GM10266 (cell line): ENCODE results near the gene LYPD1.

Experiments used
- DNase-seq: peaks from one replicate; pipeline ENCODE4 v3.0.0; 2012; ENCODE audit errors: extremely low spot score
- TF ChIP-seq, protein P1 (sequence below): IDR thresholded peaks from 2 replicates; pipeline ENCODE4 v1.5.1; 2012; ENCODE audit warnings: mild to moderate bottlenecking, low read depth; ENCODE audit not compliant: control insufficient read depth, insufficient read depth; ENCODE audit errors: missing control alignments

Gene LYPD1

DNA sequence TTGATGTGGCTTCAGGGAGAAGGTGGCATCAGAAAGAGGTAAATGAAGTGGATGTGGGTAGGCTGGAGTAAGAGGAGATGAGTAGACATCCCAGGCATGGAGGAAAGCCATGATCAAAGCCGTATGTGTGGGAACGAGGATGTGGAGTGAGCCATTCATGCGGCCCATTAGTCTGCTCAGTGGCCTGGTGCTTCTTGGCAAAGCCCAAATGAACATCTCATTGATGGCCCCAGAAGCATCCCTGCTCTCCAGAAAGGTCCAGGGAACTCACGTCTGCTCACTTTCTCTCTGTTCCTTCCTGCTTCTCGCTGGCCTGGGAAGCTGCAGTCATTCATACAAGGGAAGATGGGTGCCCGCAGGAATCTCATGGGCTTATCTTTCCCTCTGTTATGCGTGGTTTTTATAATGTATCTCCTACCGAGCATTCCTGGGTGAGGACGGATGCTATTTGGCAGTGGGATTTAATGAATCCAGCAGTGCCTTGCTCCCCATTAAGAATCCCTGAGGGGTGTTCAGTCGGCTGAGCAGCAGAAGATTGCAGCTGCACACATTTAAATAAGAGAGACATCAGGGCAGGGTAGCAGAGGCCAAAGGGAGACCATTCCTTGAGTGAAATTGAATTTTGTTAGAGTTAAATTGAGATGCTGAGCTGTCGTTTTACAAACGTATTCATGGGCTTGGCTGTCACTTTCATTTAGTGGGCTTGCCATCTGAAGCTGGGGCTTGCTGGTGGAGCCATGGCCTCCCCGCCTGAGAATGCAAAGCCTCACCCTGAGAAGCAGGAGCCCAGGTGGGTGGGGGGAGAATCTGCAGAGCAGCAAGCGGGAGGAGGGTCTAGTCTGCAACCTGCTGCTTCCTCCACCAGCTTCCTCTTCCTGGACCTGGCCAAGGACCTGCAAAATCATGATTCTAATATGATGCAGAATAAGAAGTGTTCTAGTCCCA, 64.5 kb downstream of the LYPD1 start:
- no peak for DNase-seq
- TF ChIP-seq, protein P1, sequence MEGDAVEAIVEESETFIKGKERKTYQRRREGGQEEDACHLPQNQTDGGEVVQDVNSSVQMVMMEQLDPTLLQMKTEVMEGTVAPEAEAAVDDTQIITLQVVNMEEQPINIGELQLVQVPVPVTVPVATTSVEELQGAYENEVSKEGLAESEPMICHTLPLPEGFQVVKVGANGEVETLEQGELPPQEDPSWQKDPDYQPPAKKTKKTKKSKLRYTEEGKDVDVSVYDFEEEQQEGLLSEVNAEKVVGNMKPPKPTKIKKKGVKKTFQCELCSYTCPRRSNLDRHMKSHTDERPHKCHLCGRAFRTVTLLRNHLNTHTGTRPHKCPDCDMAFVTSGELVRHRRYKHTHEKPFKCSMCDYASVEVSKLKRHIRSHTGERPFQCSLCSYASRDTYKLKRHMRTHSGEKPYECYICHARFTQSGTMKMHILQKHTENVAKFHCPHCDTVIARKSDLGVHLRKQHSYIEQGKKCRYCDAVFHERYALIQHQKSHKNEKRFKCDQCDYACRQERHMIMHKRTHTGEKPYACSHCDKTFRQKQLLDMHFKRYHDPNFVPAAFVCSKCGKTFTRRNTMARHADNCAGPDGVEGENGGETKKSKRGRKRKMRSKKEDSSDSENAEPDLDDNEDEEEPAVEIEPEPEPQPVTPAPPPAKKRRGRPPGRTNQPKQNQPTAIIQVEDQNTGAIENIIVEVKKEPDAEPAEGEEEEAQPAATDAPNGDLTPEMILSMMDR, result no peak

DNA sequence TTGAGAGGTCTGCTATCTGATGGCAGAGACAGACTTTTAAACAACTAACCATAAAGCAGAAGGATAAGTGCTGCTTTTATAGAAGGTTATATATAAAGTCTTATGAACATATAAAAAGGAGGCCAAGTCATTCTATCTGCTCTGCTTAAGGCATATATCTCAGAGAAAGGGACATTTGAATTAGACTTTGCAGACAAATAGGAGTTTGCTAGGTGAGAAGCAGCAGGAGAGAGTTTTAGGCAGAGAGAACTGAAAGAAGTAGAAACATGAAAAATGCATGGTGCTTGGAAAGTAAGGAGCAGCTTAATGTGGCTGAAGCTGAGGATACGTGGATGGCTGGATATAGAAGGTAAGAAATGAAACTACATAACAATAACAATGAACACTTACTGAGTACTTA, 65.4 kb downstream of the LYPD1 start:
- TF ChIP-seq, protein P1, result no peak
- DNase-seq, result no peak

DNA sequence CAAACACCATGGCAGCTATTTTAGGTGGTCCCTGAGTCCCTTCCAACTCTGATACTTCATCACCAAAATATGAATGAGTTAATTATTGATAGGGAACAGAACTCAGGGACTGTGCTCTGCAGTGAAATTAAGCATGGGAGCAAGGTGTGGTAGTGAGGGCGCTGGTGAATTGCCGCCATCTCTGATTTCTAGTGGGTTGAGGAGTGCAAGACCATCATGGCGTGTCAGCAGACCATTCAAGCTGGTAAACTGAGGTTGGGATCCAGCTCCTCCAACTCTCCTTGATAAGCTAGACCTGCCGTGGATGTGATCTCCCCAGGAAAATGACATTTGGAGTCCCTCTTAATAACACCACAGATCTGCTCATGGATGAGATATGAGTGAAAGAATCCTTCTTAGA, 70.4 kb downstream of the LYPD1 start:
- TF ChIP-seq, protein P1, result no peak
- no peak for DNase-seq

DNA sequence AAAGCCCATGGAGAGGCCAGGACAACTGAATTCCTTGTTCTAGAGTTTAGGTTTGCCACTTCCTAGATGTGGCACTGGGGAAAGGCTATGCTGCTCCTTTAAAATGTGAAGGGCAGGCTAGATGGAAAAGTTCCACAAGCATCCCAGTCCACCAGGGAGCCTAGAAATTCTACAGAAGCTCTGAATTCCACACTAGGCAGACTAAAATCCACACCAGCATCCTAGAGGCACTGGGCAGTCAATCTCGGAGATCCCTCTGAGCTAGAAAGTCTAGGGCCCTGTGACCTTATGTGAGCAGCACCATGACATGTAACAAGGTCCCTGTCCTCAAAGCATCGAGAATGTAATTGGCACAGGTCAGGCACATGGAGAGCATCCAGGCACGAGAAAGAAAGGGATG, 71.5 kb downstream of the LYPD1 start:
- TF ChIP-seq, protein P1, result no peak
- DNase-seq, result no peak

DNA sequence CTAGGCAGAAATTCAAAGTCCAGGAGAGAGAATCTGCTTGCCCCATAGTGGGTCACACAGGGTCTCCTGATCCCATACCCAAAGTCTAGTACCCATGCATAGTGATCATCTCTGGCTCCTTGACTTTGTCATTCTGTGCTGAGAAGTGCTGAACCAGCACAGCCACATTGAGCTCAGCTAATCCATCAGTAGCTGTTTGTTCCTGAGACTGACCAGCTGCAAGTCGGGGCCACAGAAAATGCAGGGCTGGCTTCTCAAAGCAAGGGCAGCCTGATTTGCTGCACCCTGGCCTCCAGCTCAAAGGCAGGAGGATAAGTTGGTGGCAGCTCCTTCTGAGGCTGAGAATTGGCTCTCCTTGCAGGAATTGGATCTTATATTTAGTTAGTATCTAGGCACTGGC, 72.2 kb downstream of the LYPD1 start:
- TF ChIP-seq, protein P1, result no peak
- DNase-seq, result no peak

DNA sequence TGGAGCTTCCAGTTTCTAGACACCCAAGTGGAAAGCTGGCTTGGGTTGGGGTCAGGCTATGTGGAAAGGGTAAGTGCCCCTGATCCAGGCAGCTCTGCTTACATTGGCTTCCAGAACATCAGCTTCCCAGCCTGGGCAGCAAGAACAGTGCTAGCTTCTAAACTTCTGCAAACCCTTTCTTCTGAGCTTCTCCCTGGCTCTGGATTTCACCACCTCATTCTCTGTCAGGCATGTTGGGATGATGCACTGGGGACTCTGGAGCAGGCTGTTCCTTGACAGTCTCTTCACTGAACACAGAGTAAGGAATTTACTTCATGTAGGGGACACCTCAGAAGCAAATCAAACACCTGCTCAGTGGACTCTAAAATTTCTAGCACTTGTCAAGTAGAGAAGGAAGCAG, 72.8 kb downstream of the LYPD1 start:
- DNase-seq, result no peak
- TF ChIP-seq, protein P1, result no peak

DNA sequence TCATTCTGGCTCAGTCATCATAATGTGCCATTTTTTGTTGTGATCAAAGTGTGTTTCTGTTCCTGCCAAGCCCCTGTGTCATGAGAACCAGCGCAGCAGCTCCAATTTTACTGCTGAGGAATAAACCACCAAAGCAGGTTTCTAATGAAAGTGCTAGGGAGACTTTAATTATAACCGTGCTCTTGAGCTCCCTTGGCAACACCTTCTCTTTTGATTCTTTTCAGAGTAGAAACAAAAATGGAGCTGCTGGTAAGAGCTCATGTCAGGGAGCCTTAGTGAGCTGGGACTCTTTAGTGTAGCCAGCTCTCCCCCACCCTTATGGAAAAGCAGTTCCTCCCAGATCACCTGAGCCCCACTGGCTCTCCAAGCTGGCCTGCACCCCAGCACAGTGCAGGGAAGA, 74.3 kb downstream of the LYPD1 start:
- no peak for DNase-seq
- TF ChIP-seq, protein P1, result no peak
